GM13977 (cell line): ENCODE results near the gene RHBDL3.

ENCODE experiments used
- DNase-seq: peaks from one replicate; pipeline ENCODE4 v3.0.0; 2012; ENCODE audit warnings: low spot score
- CTCF ChIP-seq: IDR thresholded peaks from 2 replicates; pipeline ENCODE4 v1.5.1; 2012; ENCODE audit warnings: mild to moderate bottlenecking, control low read depth; ENCODE audit not compliant: insufficient read depth; ENCODE audit errors: extremely low read depth, missing control alignments
- in situ Hi-C: fragments of 300-500 bp; cut with MboI; formaldehyde crosslinking; loops from one replicate; pipeline ENCODE4 v1.12.0; 2022; ENCODE audit warnings: low sequenced_read_pairs, low pct_unique_long_range_greater_than_20kb, mixed read lengths, inconsistent platforms; ENCODE audit not compliant: unreplicated experiment

The RHBDL3 gene

GRCh38 chr17:32341857-32342602 lies 76.4 kb downstream of the RHBDL3 start, which contains the start of gene C17orf75:
TSS of gene C17orf75 (minus strand) at chr17:32342173. CDS start at chr17:32342139, 34 bp downstream.
- peak; percentile 80 for DNase-seq
- no peak for TF ChIP-seq CTCF
- in situ Hi-C loops: no loop called here

GRCh38 chr17:32342603-32343325 lies 77.1 kb downstream of the RHBDL3 start:
- no peak for DNase-seq
- in situ Hi-C loops: no loop called here
- no peak for TF ChIP-seq CTCF

GRCh38 chr17:32345951-32346600 lies 80.4 kb downstream of the RHBDL3 start:
- no peak for DNase-seq
- in situ Hi-C loops: no loop called here
- TF ChIP-seq CTCF: no peak

GRCh38 chr17:32348483-32348800 lies 82.8 kb downstream of the RHBDL3 start:
- no peak for TF ChIP-seq CTCF
- DNase-seq: no peak
- in situ Hi-C loops: no loop called here

GRCh38 chr17:32349503-32349853 lies 83.8 kb downstream of the RHBDL3 start:
- in situ Hi-C loops: no loop called here
- no peak for TF ChIP-seq CTCF
- DNase-seq: no peak

- in situ Hi-C loops: no loop called here
- no peak for TF ChIP-seq CTCF
- peak; percentile 91 for DNase-seq
Measured at GRCh38 chr17:32349854-32350665, 84.4 kb downstream of the RHBDL3 start, which contains the start of gene ZNF207. TSS of gene ZNF207 (plus strand) at chr17:32350157. CDS start at chr17:32350286, 129 bp downstream.
